Measurements from ENCODE around the gene COL11A1.
"Not testable (repeated sequence)": the region's sequence is repeated elsewhere in the genome, so short reads cannot be mapped to it uniquely, and the experiment has no call there.

Gene COL11A1

GRCh38 chr1:103075316-103076000, 32.9 kb downstream of the COL11A1 start:
- no peak for DNase-seq

- DNase-seq, result no peak
Observed at GRCh38 chr1:103074224-103074623, 34.1 kb downstream of the COL11A1 start.

- no peak for DNase-seq
Observed at GRCh38 chr1:103069201-103069600, 39.1 kb downstream of the COL11A1 start.

- DNase-seq, result no peak
Observed at GRCh38 chr1:103063921-103064320, 44.4 kb downstream of the COL11A1 start.

GRCh38 chr1:103058391-103058790, 49.9 kb downstream of the COL11A1 start:
- no peak for DNase-seq

- DNase-seq, result no peak
Observed at GRCh38 chr1:103056423-103056822, 51.9 kb downstream of the COL11A1 start.

- not testable (repeated sequence) for DNase-seq
Observed at GRCh38 chr1:103028110-103028509, 80.2 kb downstream of the COL11A1 start.

GRCh38 chr1:103025858-103026409, 82.4 kb downstream of the COL11A1 start:
- DNase-seq, result no peak

GRCh38 chr1:103024051-103024450, 84.3 kb downstream of the COL11A1 start:
- DNase-seq, result no peak

GRCh38 chr1:103002005-103002404, 106.3 kb downstream of the COL11A1 start:
- no peak for DNase-seq

- no peak for DNase-seq
Observed at GRCh38 chr1:102978874-102979273, 129.4 kb downstream of the COL11A1 start.

GRCh38 chr1:102977292-102977691, 131.0 kb downstream of the COL11A1 start:
- DNase-seq, result no peak

- no peak for DNase-seq
Observed at GRCh38 chr1:102970496-102971078, 137.7 kb downstream of the COL11A1 start.

GRCh38 chr1:102967786-102968185, 140.5 kb downstream of the COL11A1 start:
- DNase-seq, result no peak

GRCh38 chr1:102961549-102961948, 146.8 kb downstream of the COL11A1 start:
- DNase-seq, result no peak

GRCh38 chr1:102954576-102954975, 153.7 kb downstream of the COL11A1 start:
- no peak for DNase-seq

- no peak for DNase-seq
Observed at GRCh38 chr1:102952400-102952799, 155.9 kb downstream of the COL11A1 start.

- DNase-seq, result no peak
Observed at GRCh38 chr1:102942324-102942723, 166.0 kb downstream of the COL11A1 start.

- no peak for DNase-seq
Observed at GRCh38 chr1:102941366-102941947, 166.9 kb downstream of the COL11A1 start.

GRCh38 chr1:102937401-102937800, 170.9 kb downstream of the COL11A1 start:
- DNase-seq, result no peak

- not testable (repeated sequence) for DNase-seq
Observed at GRCh38 chr1:102933362-102933761, 175.0 kb downstream of the COL11A1 start.

GRCh38 chr1:102919659-102920058, 188.7 kb downstream of the COL11A1 start:
- no peak for DNase-seq

- no peak for DNase-seq
Observed at GRCh38 chr1:102901996-102902395, 206.3 kb downstream of the COL11A1 start.

GRCh38 chr1:102899935-102900334, 208.4 kb downstream of the COL11A1 start:
- DNase-seq, result no peak
